Right atrium auricular region (tissue), 2 donors: ENCODE data around the gene CHPT1. TPM values are rescaled to one million over a fixed set of nuclear protein-coding genes. Genes with fewer than 3 reads are reported as not detected.

Experiments
- DNase-seq: peaks from one replicate; pipeline ENCODE4 v3.0.0-alpha.2; 2019; ENCODE audit warnings: low spot score
- H3K27ac ChIP-seq, 2 donors: fragments of 200-600 bp; sonication (generic); 1 replicate in 1 of 2; 2 replicates in 1 of 2; pipeline ENCODE4 v1.5.1; 2016 to 2019
- H3K27me3 ChIP-seq, 2 donors: fragments of 200-600 bp; sonication (generic); one replicate each; pipeline versions ENCODE4 v1.5.1 to v1.6.0; 2017 to 2019
- H3K36me3 ChIP-seq: fragments of 200-600 bp; sonication (generic); one replicate; pipeline ENCODE4 v1.5.1; 2016
- H3K4me1 ChIP-seq, 2 donors: fragments of 200-600 bp; sonication (generic); one replicate each; pipeline versions ENCODE4 v1.5.1 to v1.6.0; 2017 to 2019
- H3K4me3 ChIP-seq, 2 donors: fragments of 200-600 bp; sonication (generic); 1 replicate in 1 of 2; 2 replicates in 1 of 2; pipeline ENCODE4 v1.5.1; 2017 to 2019; ENCODE audit warnings: mild to moderate bottlenecking in 1 of 2, moderate library complexity in 1 of 2
- H3K9me3 ChIP-seq, 2 donors: fragments of 200-600 bp; sonication (generic); one replicate each; pipeline ENCODE4 v1.5.1; 2019
- total RNA-seq, 2 donors: library from RNA; depleted of rRNA; stranded (reverse); fragments of >200 nt; gene quantifications; one replicate each; pipeline ENCODE4 v1.1.0, GENCODE V29; 2016
- TF ChIP-seq, protein P1 (sequence below), 2 donors: fragments of 200-600 bp; sonication (generic); IDR thresholded peaks; one replicate each; pipeline ENCODE4 v1.5.1; 2019; ENCODE audit warnings: antibody characterized with exemption in 2 of 2

CHPT1 gene
- total RNA-seq, 2 donors from 2014 or later, result 97.9 to 137 TPM

DNA sequence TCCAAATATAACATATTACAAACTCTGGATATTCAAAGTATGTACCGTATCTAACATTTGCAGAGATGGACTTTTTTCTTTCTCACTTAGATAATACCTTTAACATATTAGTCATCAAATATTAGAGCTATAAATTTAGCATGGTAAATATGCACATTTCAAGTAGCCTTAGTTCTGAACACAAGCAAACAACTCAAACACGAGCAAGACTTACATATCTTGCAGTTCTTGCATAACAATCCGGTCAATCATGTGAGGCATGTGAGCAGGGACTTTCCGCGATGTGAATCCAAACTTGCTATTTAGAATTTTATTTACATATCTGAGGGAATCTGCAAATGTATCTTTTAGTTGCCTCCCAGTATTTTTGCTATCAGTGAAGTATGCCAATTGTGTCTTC is 63.9 kb downstream of the CHPT1 start:
- Histone ChIP-seq H3K27ac (no peak overlapping the region), H3K27me3 (no peaks in the 10 kb centered on the region), H3K9me3 (no peaks in the 10 kb centered on the region), H3K4me1 (no peaks in the 10 kb centered on the region), H3K4me3 (no peak overlapping the region), H3K36me3 (peaks cover 19% of the 10 kb centered on the region)
- TF ChIP-seq, protein P1, sequence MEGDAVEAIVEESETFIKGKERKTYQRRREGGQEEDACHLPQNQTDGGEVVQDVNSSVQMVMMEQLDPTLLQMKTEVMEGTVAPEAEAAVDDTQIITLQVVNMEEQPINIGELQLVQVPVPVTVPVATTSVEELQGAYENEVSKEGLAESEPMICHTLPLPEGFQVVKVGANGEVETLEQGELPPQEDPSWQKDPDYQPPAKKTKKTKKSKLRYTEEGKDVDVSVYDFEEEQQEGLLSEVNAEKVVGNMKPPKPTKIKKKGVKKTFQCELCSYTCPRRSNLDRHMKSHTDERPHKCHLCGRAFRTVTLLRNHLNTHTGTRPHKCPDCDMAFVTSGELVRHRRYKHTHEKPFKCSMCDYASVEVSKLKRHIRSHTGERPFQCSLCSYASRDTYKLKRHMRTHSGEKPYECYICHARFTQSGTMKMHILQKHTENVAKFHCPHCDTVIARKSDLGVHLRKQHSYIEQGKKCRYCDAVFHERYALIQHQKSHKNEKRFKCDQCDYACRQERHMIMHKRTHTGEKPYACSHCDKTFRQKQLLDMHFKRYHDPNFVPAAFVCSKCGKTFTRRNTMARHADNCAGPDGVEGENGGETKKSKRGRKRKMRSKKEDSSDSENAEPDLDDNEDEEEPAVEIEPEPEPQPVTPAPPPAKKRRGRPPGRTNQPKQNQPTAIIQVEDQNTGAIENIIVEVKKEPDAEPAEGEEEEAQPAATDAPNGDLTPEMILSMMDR (IDR thresholded peaks at IDR 0.05), result no peak
- no peak for DNase-seq

DNA sequence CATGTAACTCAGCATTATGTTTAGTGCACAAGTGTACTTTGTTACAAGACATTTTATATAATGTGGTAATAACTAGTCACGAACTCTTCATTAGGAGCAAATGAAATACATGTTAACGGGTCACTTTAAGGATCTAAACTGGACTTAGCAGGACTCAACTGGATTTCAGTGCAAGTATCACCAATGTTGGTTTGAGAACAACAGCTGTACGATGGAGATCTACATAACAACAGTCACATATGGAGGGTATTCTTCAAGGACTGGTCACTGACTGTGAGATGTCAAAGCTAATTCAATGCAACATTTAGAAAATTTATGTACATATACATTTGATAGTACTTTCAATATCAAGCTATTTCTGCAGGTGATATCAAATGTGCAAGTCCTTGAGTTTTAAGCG is 64.3 kb downstream of the CHPT1 start:
- Histone ChIP-seq H3K4me3 (no peak overlapping the region), H3K36me3 (peaks cover 18% of the 10 kb centered on the region), H3K4me1 (no peaks in the 10 kb centered on the region), H3K27ac (no peak overlapping the region), H3K27me3 (no peaks in the 10 kb centered on the region), H3K9me3 (no peaks in the 10 kb centered on the region)
- TF ChIP-seq, protein P1 (IDR thresholded peaks at IDR 0.05), result no peak
- no peak for DNase-seq

DNA sequence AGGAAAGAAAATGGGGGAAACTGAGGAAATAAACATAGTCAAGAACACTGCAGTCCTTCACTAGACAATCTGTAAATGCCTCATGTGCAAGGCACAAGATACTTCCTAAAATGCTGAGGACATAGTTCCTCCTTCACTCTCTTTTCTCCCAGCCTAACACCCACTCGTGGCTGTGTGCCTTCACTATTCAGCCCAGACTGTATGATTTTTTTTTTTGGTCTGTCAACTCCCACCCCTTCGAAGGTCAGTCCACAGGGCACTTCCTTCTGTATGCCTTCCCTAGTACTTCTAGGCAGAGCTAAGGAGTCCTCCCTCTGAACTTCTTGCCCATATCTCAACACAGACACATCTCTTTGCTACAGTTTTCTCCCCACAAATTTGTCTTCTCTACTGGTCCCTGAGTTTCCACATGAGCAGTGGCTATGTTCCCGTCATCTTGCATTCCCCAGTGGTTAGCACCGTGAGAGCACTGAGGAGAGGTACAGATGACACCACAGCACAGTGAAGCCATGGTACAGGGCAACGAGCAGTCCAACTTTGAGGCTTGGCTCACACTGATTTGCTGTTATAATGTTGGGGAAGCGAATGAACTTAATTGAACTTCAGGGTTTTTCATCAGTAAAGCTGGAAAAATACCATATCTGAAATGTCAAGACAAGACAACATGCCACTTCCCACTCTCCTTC is 65.9 kb downstream of the CHPT1 start:
- H3K27ac ChIP-seq, result no peak overlapping the region
- no peaks in the 10 kb centered on the region for H3K9me3 ChIP-seq
- peaks cover 18% of the 10 kb centered on the region for H3K36me3 ChIP-seq
- H3K4me3 ChIP-seq, result no peak overlapping the region
- H3K27me3 ChIP-seq, result no peaks in the 10 kb centered on the region
- DNase-seq, result no peak
- H3K4me1 ChIP-seq, result no peaks in the 10 kb centered on the region
- TF ChIP-seq, protein P1 (IDR thresholded peaks at IDR 0.05), result no peak

DNA sequence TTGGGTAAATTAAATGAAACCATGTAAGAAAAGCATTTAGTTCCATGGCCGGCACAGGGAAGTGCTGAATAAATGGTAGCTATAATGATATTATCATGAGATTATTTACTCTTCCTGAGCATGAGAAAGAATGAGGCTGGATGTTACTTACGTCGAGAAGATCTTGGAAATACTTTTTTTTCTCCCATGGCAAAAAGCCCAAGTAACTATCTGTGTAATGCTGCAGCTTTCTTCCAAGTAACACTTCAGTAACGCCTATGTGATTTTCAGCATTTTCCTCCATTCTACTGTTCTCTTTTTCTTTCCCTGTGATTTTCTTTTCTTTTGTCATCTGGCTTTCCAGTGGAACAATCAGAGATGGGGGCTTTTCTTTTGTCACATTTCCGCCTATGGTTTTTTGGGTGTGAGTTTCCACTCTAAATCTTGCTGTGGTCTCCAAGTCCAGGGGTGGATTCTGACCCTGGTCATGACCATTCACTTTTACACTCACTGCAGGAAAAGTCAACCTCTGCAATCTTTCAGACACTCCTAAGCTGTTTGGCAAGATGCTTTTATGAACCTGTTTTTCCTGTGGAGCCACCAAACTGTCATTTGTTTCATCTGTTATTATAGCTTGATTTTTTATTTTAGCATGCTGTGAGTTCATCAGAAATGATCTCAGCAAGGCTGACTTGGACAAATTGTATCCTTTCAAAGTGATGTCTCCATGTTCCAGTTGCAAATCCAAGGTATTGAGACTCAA is 66.8 kb downstream of the CHPT1 start:
- H3K27ac ChIP-seq, result no peak overlapping the region

DNA sequence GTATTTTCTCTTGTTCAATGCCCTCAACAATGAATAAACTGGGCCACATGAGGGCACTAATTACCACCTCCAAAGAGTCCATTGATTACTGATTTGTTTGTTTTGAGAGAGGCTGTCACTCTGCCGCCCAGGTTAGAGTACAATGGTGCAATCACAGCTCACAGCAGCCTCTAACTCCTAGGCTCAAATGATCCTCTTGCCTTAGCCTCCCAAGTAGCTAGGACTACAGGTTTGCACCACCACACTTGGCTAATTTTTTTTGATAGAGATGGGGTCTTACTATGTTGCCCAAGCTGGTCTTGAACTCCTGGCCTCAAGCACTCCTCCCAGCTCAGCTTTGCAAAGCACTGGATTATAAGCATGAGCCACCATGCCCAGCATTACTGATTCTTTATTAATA is 70.1 kb downstream of the CHPT1 start:
- no peaks in the 10 kb centered on the region for H3K9me3 ChIP-seq
- peaks cover 11% of the 10 kb centered on the region for H3K36me3 ChIP-seq
- no peak overlapping the region for H3K27ac ChIP-seq
- DNase-seq, result no peak
- no peaks in the 10 kb centered on the region for H3K27me3 ChIP-seq
- TF ChIP-seq, protein P1 (IDR thresholded peaks at IDR 0.05), result no peak
- H3K4me1 ChIP-seq, result no peaks in the 10 kb centered on the region
- no peak overlapping the region for H3K4me3 ChIP-seq

More for the DNA sequence above, 66.8 kb downstream of the CHPT1 start:
- TF ChIP-seq, protein P1 (IDR thresholded peaks at IDR 0.05), result no peak
- no peak for DNase-seq
- Histone ChIP-seq H3K4me1 (no peaks in the 10 kb centered on the region), H3K36me3 (peaks cover 12% of the 10 kb centered on the region), H3K27me3 (no peaks in the 10 kb centered on the region), H3K4me3 (no peak overlapping the region), H3K9me3 (no peaks in the 10 kb centered on the region)
